GM18873 (cell line): ENCODE measurements around the gene SALL2.
A peak's percentile ranks its signal among the peaks of the same experiment; 100 is the strongest.

Experiments used
- ATAC-seq: cut with Tn5 transposase; IDR thresholded peaks from one replicate; pipeline ENCODE4 v1.9.1; 2021; ENCODE audit warnings: mild to moderate bottlenecking, moderate library complexity, moderate number of reproducible peaks; ENCODE audit not compliant: unreplicated experiment, low FRiP score

Gene SALL2

GRCh38 chr14:21494902-21495762 is 31.0 kb downstream of the SALL2 start:
- ATAC-seq, result no peak

- ATAC-seq, result no peak
These were observed 39.5 kb downstream of the SALL2 start for GRCh38 chr14:21486640-21487087.

GRCh38 chr14:21476925-21477681 is 49.0 kb downstream of the SALL2 start, which contains the start of the genes RAB2B and TOX4:
Gene RAB2B, minus strand, starts transcription at chr14:21476959. Its CDS starts 87 bp downstream, at chr14:21476872.
Gene TOX4, plus strand, starts transcription at chr14:21477195. Its CDS starts 84 bp downstream, at chr14:21477279.
- peak; percentile 98 for ATAC-seq

- peak; percentile 1 for ATAC-seq
These were observed 49.6 kb downstream of the SALL2 start for GRCh38 chr14:21476523-21476924.

GRCh38 chr14:21475767-21476522 is 50.2 kb downstream of the SALL2 start:
- no peak for ATAC-seq
